HepG2 (cell line): Measurements from ENCODE around the gene DSTN. TPM values are rescaled to one million over a fixed set of nuclear protein-coding genes. Genes with fewer than 3 reads are reported as not detected.

Source experiments
- ATAC-seq: fragments of 200-7000 bp; cut with Tn5 transposase; 3 replicates; pipeline ENCODE4 v1.9.1; 2020; ENCODE audit warnings: mild to moderate bottlenecking, moderate library complexity
- BruUV-seq: library from RNA; stranded (reverse); fragments of 400-500 nt; replicated peaks from 2 replicates; lab custom pipeline; 2021; lab: Mats Ljungman, UMichigan
- CTCF ChIA-PET: fragments of 300-600 bp; formaldehyde crosslinking; extraction: SDS; loops from one replicate; lab custom pipeline; 2021; ENCODE audit warnings: low total read pairs, inconsistent platforms, low intra/inter-chr PET ratio; lab: Yijun Ruan, JAX
- POLR2A ChIA-PET: fragments of 350-600 bp; sonication (Branson Sonifier 250); formaldehyde crosslinking; loops from one replicate; lab custom pipeline; 2020; ENCODE audit warnings: antibody characterized with exemption, inconsistent platforms; lab: Yijun Ruan, JAX
- DNase-seq: peaks from one replicate; pipeline ENCODE4 v3.0.0-alpha.2; 2015; ENCODE audit warnings: low spot score
- FAIRE-seq: peaks from 3 replicates; lab custom pipeline; 2011; peaks lifted over from hg19 to GRCh38; lab: Jason Lieb, UNC
- H2AFZ ChIP-seq: one replicate; pipeline ENCODE4 v1.6.1; 2011; ENCODE audit warnings: low read length, inconsistent platforms
- H3K27ac ChIP-seq: fragments of 300-600 bp; 3 replicates; pipeline ENCODE4 v1.8.0; 2011; ENCODE audit warnings: mixed run types, mild to moderate bottlenecking, mixed read lengths, low read length, inconsistent platforms; ENCODE audit not compliant: insufficient read depth; ENCODE audit errors: extremely low read length
- H3K27me3 ChIP-seq, 2 experiments: fragments of 200-600 bp in 1 of 2; 2 replicates in 1 of 2; 3 replicates in 1 of 2; pipeline versions ENCODE4 v1.6.0 to v1.8.0; 2011; ENCODE audit warnings: low read length in 2 of 2, mild to moderate bottlenecking in 2 of 2, moderate library complexity in 2 of 2, inconsistent platforms in 1 of 2; ENCODE audit not compliant: insufficient read depth in 2 of 2, control insufficient read depth in 1 of 2
- H3K36me3 ChIP-seq, 2 experiments: fragments of 200-600 bp in 1 of 2; replicated peaks in 1 of 2; 2 replicates in 1 of 2; 3 replicates in 1 of 2; pipeline versions ENCODE4 v1.5.1 to v1.8.0; 2011; ENCODE audit warnings: low read length in 2 of 2, inconsistent platforms in 1 of 2; ENCODE audit not compliant: insufficient read depth in 2 of 2, control insufficient read depth in 1 of 2
- H3K4me1 ChIP-seq: 2 replicates; pipeline ENCODE4 v1.5.1; 2012; ENCODE audit warnings: low read length, inconsistent platforms; ENCODE audit not compliant: insufficient read depth
- H3K4me2 ChIP-seq: 2 replicates; pipeline ENCODE4 v1.6.0; 2011; ENCODE audit warnings: low read depth, low read length, inconsistent platforms
- H3K4me3 ChIP-seq, 3 experiments: fragments of 200-600 bp in 1 of 3; sonication (generic), shearing (Covaris generic) in 1 of 3; replicated peaks in 1 of 3; 2 replicates each; pipeline ENCODE4 v1.5.1; 2011 to 2016; ENCODE audit warnings: low read length in 3 of 3, inconsistent platforms in 2 of 3, low read depth in 2 of 3, mild to moderate bottlenecking in 2 of 3, control low read depth in 1 of 3, mixed read lengths in 1 of 3; ENCODE audit not compliant: insufficient read depth in 1 of 3
- H3K79me2 ChIP-seq: one replicate; pipeline ENCODE4 v1.6.1; 2011; ENCODE audit warnings: low read length, inconsistent platforms; ENCODE audit not compliant: insufficient read depth
- H3K9ac ChIP-seq: 2 replicates; pipeline ENCODE4 v1.6.0; 2011; ENCODE audit warnings: mild to moderate bottlenecking, low read depth, low read length, inconsistent platforms; ENCODE audit not compliant: insufficient read depth
- H3K9me3 ChIP-seq: 2 replicates; pipeline ENCODE4 v1.5.1; 2012; ENCODE audit warnings: mild to moderate bottlenecking, low read length
- H4K20me1 ChIP-seq: 2 replicates; pipeline ENCODE4 v1.6.0; 2011; ENCODE audit warnings: inconsistent platforms, mild to moderate bottlenecking, low read length, moderate library complexity; ENCODE audit not compliant: insufficient read depth
- BRCA1 ChIP-seq: sonication (generic); formaldehyde crosslinking; IDR thresholded peaks from 2 replicates; pipeline ENCODE4 v1.4.0; 2020; ENCODE audit warnings: missing genetic modification reagents
- GABPB1 ChIP-seq: IDR thresholded peaks from 2 replicates; pipeline ENCODE4 v1.6.1; 2016; ENCODE audit warnings: mild to moderate bottlenecking, missing genetic modification reagents, moderate library complexity, missing compliant biosample characterization
- PRMT3 ChIP-seq: sonication (generic); formaldehyde crosslinking; IDR thresholded peaks from 2 replicates; pipeline ENCODE4 v1.8.1; 2022; ENCODE audit warnings: low read depth, mild to moderate bottlenecking, moderate library complexity, missing genetic modification reagents, borderline replicate concordance
- RXRA ChIP-seq: sonication (generic); formaldehyde crosslinking; IDR thresholded peaks from 2 replicates; pipeline ENCODE4 v1.5.1; 2020; ENCODE audit warnings: missing genetic modification reagents
- ZBTB3 ChIP-seq: sonication (generic); formaldehyde crosslinking; IDR thresholded peaks from 2 replicates; pipeline ENCODE4 v1.4.0; 2020; ENCODE audit warnings: low read depth, mild to moderate bottlenecking, moderate library complexity, missing genetic modification reagents, borderline replicate concordance
- ZNF225 ChIP-seq: sonication (generic); formaldehyde crosslinking; IDR thresholded peaks from 2 replicates; pipeline ENCODE4 v1.4.0; 2020; ENCODE audit warnings: mild to moderate bottlenecking, missing genetic modification reagents
- ZNF274 ChIP-seq: sonication (generic); formaldehyde crosslinking; IDR thresholded peaks from 2 replicates; pipeline ENCODE4 v1.5.1; 2020; ENCODE audit warnings: mild to moderate bottlenecking, missing genetic modification reagents
- ZNF329 ChIP-seq: sonication (generic); formaldehyde crosslinking; IDR thresholded peaks from 2 replicates; pipeline ENCODE4 v1.9.0; 2021; ENCODE audit warnings: low read depth, mild to moderate bottlenecking, missing genetic modification reagents
- ZNF619 ChIP-seq: sonication (generic); formaldehyde crosslinking; IDR thresholded peaks from 2 replicates; pipeline ENCODE4 v1.4.0; 2020; ENCODE audit warnings: mild to moderate bottlenecking, missing genetic modification reagents
- ZNF768 ChIP-seq: sonication (generic); formaldehyde crosslinking; IDR thresholded peaks from 2 replicates; pipeline ENCODE4 v1.4.0; 2020; ENCODE audit warnings: missing genetic modification reagents
- WGBS: methylation state at CpG from one replicate; pipeline ENCODE4 v1.1.6; 2017; ENCODE audit warnings: low lambda C conversion rate; 5-methylcytosine and 5-hydroxymethylcytosine counted together
- in situ Hi-C: cut with HindIII; loops from 2 replicates; pipeline ENCODE4 v1.10.0; 2017; ENCODE audit warnings: low pct_unique_long_range_greater_than_20kb; ENCODE audit not compliant: extremely low pct_ligation_motif_present
- intact Hi-C: fragments of 100-400 bp; cut with micrococcal nuclease; formaldehyde crosslinking; loops from one replicate; pipeline ENCODE4 v1.10.0; 2022; ENCODE audit not compliant: unreplicated experiment
- polyA plus RNA-seq, 8 experiments: library from polyadenylated mRNA; depleted of rRNA in 3 of 8; stranded (reverse) in 7 of 8; unstranded in 1 of 8; fragments of >200 nt; fragmentation: Illumina TruSeq in 4 of 8; extraction: Trizol in 4 of 8; gene quantifications; 2 replicates each; pipeline versions ENCODE4 v1.2.1 to v1.2.3, GENCODE V29; 2011 to 2016; ENCODE audit warnings: low read depth in 4 of 8, missing spikeins in 1 of 8, mixed read lengths in 1 of 8; ENCODE audit not compliant: insufficient read depth in 1 of 8
- total RNA-seq, 5 experiments: library from RNA; depleted of rRNA; stranded (reverse); fragments of >200 nt; fragmentation: Illumina TruSeq; extraction: Trizol; gene quantifications; 2 replicates each; pipeline ENCODE4 v1.2.3, GENCODE V29; 2016; ENCODE audit warnings: low read depth in 1 of 5
- TF ChIP-seq, protein P1 (sequence below): IDR thresholded peaks from 2 replicates; pipeline ENCODE4 v1.6.1; 2016; ENCODE audit warnings: missing compliant biosample characterization, missing genetic modification reagents, borderline replicate concordance
- TF ChIP-seq, protein P2 (sequence below): sonication (generic); formaldehyde crosslinking; IDR thresholded peaks from 2 replicates; pipeline ENCODE4 v1.4.0; 2020; ENCODE audit warnings: mild to moderate bottlenecking, low read depth, missing genetic modification reagents
- TF ChIP-seq, protein P3 (sequence below): sonication (generic); formaldehyde crosslinking; IDR thresholded peaks from 2 replicates; pipeline ENCODE4 v1.8.0; 2022; ENCODE audit warnings: mild to moderate bottlenecking, missing genetic modification reagents, moderate library complexity
- TF ChIP-seq, protein P4 (sequence below): sonication (generic); formaldehyde crosslinking; IDR thresholded peaks from 2 replicates; pipeline ENCODE4 v1.4.0; 2020; ENCODE audit warnings: low read depth, mild to moderate bottlenecking, missing genetic modification reagents
- TF ChIP-seq, protein P5 (sequence below): sonication (generic); formaldehyde crosslinking; IDR thresholded peaks from 2 replicates; pipeline ENCODE4 v1.4.0; 2020; ENCODE audit warnings: mild to moderate bottlenecking, missing genetic modification reagents, borderline replicate concordance

Gene DSTN
- total and polyA plus RNA-seq, 2 of the 13 experiments (the other 11 are each of a cell fraction or from before 2014, with no cell fraction given), result 27.6 to 106 TPM

DNA sequence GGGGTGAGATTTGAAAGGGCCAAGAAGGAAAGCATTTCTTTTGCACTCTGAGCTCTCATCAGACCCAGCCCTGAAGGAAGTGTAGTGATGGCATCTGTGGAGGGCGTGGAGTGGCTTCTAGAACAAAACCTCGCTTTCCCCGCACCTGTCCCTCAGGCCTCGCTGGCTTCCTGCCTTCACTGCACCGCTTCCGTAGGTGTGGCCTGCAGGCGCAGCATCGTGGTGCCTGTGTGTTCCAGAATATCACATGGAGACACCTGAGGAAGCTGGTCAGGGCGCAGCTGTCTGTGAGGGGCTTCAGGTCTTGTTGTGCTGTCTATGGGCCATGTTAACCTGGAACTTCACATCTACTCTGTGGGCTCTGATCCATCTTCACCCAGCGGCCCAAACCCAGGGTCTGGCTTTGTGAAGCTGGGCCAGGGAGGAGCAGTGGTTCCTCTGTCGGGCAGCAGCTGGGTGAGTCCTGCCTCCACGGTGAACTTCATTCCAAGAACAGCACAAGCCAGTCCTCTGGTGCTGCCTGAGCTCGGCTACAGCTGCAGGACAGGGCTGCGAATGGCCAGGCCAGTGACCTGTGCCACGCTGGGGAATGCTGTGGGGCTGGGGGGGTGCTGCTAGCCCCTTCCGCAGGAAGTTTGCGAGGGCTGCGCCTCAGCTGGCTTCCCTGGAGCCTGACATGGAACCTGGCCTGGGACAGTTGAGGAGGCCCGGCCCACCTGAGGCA lies 40.9 kb downstream of the DSTN start:
- no peak overlapping the region for H3K9ac ChIP-seq
- no peak overlapping the region for H3K4me2 ChIP-seq
- H3K4me1 ChIP-seq, result peaks cover 28% of the 10 kb centered on the region
- peaks cover 12% of the 10 kb centered on the region; the same call in 1 of the 2 replicates for H4K20me1 ChIP-seq
- peaks cover 11 to 21% of the 10 kb centered on the region in 2 experiments; a peak in 3 of 5 replicates for H3K36me3 ChIP-seq
- ATAC-seq, result peak; percentile 2
- no peak overlapping the region for H3K4me3 ChIP-seq
- no peaks in the 10 kb centered on the region for H3K9me3 ChIP-seq
- no peak overlapping the region for H3K27ac ChIP-seq
- no TSS peak for BruUV-seq
- FAIRE-seq, result no peak
- no peaks in the 10 kb centered on the region for H3K27me3 ChIP-seq
- in situ Hi-C loops, result loop anchor here (5.0 kb wide), 1 partner anchor 73 kb away; no protein-coding TSS in a partner anchor
- 93% methylated on average over 18 of the region's 19 CpGs for WGBS
- intact Hi-C loops, result no loop called here
- H2AFZ ChIP-seq, result no peak overlapping the region
- no peak for DNase-seq
- H3K79me2 ChIP-seq, result no peaks in the 10 kb centered on the region
- POLR2A ChIA-PET, result interaction anchor here (1.2 kb wide), 2 partner anchors 41 to 72 kb away, joined by 3 read pairs; partner anchors contain the start of genes DSTN and RRBP1
- CTCF ChIA-PET, result interaction anchor here (0.9 to 1.3 kb wide), 2 partner anchors 106 to 328 kb away, joined by 3 to 7 read pairs; no protein-coding TSS in a partner anchor
- TF ChIP-seq, protein P1, sequence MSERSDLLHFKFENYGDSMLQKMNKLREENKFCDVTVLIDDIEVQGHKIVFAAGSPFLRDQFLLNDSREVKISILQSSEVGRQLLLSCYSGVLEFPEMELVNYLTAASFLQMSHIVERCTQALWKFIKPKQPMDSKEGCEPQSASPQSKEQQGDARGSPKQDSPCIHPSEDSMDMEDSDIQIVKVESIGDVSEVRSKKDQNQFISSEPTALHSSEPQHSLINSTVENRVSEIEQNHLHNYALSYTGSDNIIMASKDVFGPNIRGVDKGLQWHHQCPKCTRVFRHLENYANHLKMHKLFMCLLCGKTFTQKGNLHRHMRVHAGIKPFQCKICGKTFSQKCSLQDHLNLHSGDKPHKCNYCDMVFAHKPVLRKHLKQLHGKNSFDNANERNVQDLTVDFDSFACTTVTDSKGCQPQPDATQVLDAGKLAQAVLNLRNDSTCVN (CRISPR knock-in tag), result no peak
- TF ChIP-seq, protein P2, sequence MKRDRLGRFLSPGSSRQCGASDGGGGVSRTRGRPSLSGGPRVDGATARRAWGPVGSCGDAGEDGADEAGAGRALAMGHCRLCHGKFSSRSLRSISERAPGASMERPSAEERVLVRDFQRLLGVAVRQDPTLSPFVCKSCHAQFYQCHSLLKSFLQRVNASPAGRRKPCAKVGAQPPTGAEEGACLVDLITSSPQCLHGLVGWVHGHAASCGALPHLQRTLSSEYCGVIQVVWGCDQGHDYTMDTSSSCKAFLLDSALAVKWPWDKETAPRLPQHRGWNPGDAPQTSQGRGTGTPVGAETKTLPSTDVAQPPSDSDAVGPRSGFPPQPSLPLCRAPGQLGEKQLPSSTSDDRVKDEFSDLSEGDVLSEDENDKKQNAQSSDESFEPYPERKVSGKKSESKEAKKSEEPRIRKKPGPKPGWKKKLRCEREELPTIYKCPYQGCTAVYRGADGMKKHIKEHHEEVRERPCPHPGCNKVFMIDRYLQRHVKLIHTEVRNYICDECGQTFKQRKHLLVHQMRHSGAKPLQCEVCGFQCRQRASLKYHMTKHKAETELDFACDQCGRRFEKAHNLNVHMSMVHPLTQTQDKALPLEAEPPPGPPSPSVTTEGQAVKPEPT (CRISPR knock-in tag), result 0 out of 2 replicates have a peak, but pooled peaks have one; percentile 32
- TF ChIP-seq ZNF768 (CRISPR knock-in tag) (peak; percentile 3; the same call in 1 of the 2 replicates), PRMT3 (CRISPR knock-in tag) (0 out of 2 replicates have a peak, but pooled peaks have one; percentile 25), GABPB1 (CRISPR knock-in tag) (peak; percentile 26; the same call in 1 of the 2 replicates), BRCA1 (CRISPR knock-in tag) (no peak), ZNF619 (CRISPR knock-in tag) (0 out of 2 replicates have a peak, but pooled peaks have one; percentile 36), ZNF274 (CRISPR knock-in tag) (peak; percentile 50; the same call in 1 of the 2 replicates), ZNF329 (0 out of 2 replicates have a peak, but pooled peaks have one; percentile 29), ZBTB3 (CRISPR knock-in tag) (no peak; the same call in 1 of the 2 replicates), RXRA (no peak), ZNF225 (CRISPR knock-in tag) (peak; percentile 34; the same call in 1 of the 2 replicates)
- TF ChIP-seq, protein P3, sequence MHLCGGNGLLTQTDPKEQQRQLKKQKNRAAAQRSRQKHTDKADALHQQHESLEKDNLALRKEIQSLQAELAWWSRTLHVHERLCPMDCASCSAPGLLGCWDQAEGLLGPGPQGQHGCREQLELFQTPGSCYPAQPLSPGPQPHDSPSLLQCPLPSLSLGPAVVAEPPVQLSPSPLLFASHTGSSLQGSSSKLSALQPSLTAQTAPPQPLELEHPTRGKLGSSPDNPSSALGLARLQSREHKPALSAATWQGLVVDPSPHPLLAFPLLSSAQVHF, result 0 out of 2 replicates have a peak, but pooled peaks have one; percentile 50
- TF ChIP-seq, protein P4, sequence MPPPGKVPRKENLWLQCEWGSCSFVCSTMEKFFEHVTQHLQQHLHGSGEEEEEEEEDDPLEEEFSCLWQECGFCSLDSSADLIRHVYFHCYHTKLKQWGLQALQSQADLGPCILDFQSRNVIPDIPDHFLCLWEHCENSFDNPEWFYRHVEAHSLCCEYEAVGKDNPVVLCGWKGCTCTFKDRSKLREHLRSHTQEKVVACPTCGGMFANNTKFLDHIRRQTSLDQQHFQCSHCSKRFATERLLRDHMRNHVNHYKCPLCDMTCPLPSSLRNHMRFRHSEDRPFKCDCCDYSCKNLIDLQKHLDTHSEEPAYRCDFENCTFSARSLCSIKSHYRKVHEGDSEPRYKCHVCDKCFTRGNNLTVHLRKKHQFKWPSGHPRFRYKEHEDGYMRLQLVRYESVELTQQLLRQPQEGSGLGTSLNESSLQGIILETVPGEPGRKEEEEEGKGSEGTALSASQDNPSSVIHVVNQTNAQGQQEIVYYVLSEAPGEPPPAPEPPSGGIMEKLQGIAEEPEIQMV (CRISPR knock-in tag), result 0 out of 2 replicates have a peak, but pooled peaks have one; percentile 40
- TF ChIP-seq, protein P5, sequence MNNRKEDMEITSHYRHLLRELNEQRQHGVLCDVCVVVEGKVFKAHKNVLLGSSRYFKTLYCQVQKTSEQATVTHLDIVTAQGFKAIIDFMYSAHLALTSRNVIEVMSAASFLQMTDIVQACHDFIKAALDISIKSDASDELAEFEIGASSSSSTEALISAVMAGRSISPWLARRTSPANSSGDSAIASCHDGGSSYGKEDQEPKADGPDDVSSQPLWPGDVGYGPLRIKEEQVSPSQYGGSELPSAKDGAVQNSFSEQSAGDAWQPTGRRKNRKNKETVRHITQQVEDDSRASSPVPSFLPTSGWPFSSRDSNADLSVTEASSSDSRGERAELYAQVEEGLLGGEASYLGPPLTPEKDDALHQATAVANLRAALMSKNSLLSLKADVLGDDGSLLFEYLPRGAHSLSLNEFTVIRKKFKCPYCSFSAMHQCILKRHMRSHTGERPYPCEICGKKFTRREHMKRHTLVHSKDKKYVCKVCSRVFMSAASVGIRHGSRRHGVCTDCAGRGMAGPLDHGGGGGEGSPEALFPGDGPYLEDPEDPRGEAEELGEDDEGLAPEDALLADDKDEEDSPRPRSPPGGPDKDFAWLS (CRISPR knock-in tag), result 0 out of 2 replicates have a peak, but pooled peaks have one; percentile 43
